CD1c-positive myeloid dendritic cell (primary cell): Measurements from ENCODE around the gene RAD51AP1.
"Not testable (repeated sequence)": the region's sequence is repeated elsewhere in the genome, so short reads cannot be mapped to it uniquely, and the experiment has no call there.

ENCODE experiments used
- DNase-seq: peaks from one replicate; pipeline ENCODE4 v3.0.0-alpha.2; 2016; ENCODE audit errors: extremely low spot score

Gene RAD51AP1, protein sequence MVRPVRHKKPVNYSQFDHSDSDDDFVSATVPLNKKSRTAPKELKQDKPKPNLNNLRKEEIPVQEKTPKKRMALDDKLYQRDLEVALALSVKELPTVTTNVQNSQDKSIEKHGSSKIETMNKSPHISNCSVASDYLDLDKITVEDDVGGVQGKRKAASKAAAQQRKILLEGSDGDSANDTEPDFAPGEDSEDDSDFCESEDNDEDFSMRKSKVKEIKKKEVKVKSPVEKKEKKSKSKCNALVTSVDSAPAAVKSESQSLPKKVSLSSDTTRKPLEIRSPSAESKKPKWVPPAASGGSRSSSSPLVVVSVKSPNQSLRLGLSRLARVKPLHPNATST

DNA sequence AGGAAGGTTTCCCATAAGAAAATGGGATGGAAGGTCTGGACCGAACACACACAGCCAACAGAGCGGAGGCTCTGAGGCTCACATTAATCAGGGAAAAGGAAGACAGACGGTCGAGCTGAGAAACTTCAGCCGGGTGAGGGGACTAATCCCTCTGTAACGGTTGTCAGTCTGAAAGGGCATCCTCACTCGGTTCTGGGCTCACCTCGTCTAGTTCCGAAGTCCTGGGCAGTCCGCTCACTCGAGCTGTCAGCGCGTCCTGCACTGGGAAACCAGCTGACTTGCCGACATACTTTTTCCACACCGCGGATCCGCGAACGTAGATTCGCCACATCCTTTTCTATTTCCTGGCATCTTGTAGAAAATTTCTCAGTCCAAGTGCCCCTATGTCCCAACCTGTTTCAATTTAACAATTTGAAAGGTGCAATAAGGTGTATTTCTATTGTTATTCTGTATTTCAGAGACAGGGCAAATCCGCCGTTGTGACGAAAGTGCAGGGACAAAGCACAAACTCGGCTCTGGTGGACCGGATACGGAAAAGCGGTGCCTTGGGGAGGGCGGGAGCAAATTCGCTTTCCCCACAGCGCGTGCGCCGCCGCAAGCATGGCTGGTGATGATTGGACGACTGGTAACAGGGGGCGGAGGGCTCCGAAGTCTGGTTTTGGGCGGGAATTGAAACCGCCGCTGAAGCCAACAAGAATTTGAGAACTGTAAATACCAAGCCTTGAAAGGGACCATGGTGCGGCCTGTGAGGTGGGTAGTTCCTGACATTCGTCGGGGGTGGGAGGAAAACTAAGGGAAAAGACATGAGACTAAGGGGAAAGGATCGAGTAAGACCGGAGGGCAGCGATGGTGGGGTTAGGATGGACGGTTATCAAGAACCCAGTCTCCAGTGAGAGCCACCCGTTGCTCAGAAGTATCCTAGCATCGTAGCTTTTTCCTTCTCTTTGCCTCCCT, at the start of gene RAD51AP1:
Gene RAD51AP1, plus strand, starts transcription at position 684 of the 954 bp plus-strand sequence. Its CDS starts 50 bp downstream, at position 734.
- peak; percentile 98 for DNase-seq

DNA sequence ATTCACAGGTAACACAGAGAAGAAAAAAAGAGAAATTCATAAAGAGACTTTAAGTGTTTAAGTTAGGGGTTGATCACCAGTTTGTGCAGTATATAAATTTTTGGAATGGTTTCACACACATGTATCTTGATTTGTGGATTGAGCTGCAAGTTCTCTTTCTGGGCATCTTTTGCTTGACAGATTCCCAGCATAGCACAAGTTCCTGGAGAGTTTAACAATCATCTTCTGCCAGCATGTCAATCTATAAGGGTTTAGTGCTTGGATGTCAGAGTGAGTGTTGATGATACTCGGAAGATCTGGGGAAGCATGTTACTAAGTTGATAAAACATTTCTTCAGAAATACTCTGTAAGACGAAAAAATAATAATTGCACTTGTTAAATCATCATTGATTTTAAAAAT, 49.1 kb upstream of the RAD51AP1 start:
- no peak for DNase-seq

DNA sequence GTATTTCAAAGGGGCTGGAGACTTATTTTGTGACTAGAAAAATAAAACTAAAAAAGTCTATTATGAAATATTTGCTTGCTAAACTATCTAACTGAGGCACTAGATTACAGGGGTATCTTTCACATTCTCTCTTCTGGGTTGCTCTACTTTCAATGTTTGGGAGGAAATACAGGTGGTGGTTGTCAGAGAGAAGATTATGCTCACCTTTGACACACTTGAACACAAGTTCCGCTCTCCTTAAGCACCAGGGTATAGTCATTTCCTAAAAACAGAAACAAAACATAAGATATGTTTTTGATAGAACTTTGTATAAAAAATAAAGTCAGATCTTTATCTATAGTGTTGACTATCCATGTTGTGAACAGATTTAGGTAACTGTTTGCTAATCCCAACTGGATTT, 47.7 kb upstream of the RAD51AP1 start:
- no peak for DNase-seq

DNA sequence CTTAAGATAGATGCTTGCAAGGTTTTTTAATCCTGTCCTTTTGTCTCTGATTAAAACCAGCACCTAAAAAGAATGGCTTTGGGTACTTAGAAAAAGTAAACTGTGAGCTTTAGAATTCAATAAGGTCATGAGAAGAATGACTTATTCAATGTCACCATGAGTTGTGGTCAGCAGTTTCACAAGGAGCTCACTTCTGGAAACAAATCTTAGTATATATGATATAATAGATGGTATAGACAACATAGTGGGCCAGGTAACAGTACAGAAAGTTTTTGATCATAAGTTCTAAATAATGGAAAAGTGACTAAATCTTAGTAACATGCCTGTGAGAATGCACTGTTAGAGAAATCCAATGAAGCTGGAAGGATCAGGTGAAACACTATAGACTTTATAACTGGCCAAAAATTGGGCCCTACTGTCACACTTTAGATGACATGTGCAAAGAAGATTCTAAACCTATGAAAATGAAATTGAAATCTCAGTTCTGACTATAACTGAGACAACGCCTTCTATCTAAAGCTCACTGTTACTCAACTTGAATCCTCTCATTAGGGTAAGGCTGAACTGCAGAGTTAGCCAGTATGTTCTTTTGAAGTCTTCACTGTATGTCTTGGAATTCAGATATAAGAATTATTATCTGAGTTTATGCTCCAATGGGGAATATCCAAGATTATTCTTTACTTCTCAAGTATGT, 42.4 kb upstream of the RAD51AP1 start:
- DNase-seq = no peak

DNA sequence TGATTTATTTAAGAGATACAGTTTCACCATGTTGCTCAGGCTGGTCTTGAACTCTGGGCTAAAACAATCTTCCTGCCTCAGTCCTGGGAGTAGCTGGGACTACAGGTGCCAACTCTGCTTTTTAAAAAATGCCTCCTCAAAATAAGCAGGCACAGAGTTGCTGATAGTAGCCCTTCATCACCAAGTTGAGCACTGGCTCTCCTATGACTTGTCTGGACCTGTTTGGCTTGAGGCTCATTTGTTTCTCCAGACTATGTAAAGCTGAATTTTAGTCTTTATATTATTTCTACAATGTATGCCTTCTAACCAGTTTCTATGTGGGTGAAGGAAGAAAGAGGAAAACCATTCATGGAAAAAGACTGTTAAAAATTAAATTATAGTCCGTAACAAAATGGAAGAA, 39.5 kb upstream of the RAD51AP1 start:
- DNase-seq = no peak

DNA sequence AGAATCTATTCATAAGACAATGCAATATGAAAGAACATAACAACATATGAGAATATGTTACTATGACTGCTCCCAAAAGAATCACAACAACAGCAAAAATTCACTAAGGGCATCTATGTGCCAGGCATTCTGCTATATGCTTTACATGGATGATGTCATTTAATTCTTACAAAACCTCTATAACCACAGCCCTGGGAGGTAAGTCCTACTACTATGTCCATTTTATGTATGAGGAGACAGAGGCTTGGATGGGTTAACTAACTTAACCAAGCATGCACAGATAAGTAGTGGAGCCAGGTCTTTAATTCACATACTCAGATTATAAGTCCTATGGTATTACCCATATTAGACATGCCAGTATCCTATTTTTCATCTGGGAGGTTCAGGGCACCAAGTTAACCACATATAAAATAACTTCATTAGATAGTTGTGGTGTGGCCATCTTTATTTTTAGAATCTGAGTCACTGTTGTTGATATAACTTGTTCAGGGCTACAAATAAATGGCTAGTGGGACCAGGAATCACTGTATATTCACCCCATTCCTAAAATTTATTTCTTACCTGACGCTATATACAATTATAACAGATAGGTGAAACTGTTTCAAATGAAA, 33.2 kb upstream of the RAD51AP1 start:
- no peak for DNase-seq

DNA sequence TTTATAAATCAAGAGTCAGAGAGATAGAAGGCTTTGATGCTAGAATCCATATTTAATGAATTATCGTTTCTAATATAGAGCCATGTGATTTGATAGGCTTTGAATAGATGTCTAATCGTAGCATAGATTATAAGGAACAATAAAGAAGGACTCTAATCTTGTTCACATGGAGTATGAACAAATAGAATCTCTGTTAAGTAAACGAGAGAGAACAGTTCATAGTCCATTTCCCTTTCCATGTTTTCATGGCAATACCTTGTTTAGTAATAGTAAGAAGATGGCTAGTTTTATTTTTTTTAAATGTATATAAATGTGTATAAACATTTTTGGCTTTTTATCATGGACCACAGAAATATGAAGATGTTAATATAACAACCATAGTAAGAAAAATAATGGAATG, 32.3 kb upstream of the RAD51AP1 start:
- no peak for DNase-seq

DNA sequence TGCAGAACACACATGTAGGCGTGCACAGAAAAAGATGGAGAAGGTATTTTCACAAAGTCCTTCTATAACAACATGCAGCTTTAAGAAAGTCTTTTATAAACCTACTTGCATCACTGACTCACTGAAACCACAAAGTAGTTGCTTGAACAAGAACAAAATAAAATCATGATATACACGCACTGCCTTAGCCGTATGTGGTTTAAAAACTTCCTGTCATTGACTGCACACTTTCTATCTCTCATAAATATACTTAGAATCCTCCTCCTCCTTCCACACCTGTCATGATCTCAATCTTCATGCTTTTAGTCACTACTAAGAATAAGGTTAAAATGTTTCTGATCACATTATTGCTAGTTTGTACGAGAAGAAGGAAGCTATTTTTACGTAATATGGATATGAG, 31.8 kb upstream of the RAD51AP1 start:
- DNase-seq = no peak

DNA sequence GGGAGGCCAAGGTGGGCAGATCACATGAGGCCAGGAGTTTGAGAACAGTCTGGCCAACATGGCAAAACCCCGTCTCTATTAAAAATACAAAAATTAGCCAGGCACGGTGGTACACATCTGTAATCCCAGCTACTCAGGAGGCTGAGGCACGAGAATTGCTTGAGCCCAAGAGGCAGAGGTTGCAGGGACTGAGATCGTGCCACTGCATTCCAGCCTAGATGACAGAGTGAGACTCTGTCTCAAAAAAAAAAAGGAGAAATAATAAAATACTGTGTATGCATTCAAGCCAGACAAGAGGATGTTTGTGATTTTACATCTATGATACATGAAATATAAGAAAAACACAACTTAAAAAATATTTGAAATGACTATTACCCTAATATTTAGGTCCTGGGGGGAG, 30.2 kb upstream of the RAD51AP1 start:
- DNase-seq = not testable (repeated sequence)

DNA sequence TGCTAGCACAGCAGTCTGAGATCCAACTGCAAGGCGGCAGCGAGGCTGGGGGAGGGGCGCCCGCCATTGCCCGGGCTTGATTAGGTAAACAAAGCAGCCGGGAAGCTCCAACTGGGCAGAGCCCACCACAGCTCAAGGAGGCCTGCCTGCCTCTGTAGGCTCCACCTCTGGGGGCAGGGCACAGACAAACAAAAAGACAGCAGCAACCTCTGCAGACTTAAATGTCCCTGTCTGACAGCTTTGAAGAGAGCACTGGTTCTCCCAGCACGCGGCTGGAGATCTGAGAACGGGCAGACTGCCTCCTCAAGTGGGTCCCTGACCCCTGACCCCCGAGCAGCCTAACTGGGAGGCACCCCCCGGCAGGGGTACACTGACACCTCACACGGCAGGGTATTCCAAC, 29.4 kb upstream of the RAD51AP1 start:
- not testable (repeated sequence) for DNase-seq

DNA sequence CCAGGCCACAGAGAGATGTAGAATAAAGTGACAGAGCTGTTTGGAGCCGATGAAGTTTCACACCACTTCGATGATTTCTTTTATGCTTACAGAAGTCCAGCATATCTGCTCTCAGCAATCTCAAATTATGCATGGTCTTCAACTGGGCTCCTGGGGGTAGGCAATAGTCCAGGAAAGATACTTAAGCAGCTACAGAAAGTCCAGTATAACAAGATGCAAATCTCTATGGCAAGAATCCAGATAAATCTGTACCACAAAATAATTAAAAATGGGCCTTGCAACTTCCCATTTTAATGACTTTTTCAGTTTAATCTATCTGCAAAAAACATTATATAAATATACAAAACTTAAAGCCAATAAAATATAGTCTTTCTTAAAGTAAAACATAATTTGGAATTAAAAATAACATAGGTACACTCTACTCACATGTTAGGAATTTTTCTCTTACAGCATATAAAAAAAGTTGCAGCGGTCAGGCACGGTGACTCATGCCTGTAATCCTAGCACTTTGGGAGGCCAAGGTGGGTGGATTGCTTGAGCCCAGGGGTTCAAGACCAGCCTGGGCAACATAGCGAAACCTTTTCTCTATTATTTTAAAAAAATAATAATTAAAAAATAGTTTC, 20.5 kb upstream of the RAD51AP1 start:
- DNase-seq = no peak

DNA sequence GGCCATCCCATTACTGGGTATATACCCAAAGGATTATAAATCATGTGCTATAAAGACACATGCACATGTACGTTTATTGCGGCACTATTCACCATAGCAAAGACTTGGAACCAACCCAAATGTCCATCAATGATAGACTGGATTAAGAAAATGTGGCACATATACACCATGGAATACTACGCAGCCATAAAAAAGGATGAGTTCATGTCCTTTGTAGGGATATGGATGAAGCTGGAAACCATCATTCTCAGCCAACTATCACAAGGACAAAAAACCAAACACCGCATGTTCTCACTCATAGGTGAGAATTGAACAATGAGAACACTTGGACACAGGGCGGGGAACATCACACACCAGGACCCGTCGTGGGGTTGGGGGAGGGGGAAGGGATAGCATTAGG, 15.2 kb upstream of the RAD51AP1 start:
- not testable (repeated sequence) for DNase-seq

DNA sequence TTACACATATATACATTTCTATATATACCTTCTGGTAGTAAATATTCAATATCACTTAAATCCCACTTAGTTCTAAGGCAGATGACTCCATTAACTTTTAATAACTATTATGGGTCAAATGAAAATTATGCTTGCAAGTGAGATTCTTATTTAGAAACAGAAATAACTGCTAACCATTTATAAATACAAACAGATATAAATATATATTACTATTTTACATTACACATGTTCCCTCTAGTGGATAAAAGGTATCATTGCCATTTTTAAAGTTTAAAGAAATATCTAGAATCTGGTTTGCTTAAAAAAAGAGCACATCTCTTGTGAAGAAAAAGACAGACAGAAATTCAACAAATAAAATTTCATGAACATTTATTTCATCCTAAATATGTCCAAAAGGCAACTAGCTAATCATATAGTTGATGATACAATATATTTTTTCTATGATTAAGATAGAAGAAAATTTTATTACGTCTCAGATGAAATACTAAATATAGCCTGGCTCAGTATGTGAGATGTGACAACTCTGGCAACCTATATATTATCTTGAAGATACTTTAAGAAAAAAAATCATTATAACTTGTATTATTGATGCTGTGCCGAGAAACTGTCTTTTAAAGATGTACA, 11.7 kb upstream of the RAD51AP1 start:
- peak; percentile 56 for DNase-seq

DNA sequence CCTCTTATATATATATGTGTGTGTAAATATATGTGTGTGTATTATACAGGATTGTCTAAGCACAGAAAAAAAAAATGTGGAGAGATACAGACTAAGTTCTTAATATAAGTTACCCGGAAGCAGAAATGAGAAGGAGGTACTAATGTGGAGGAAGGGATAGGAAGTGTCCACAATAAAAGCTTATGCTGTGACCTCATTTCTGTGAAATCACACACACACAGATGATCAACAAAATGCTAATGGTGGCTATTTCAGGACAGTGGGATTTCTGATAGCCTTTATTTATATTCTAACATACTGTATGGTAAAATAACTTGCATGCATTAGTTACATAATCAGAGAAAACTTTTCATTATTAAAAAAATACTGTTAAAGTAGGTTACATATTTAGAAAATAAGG, 8.5 kb upstream of the RAD51AP1 start:
- no peak for DNase-seq

DNA sequence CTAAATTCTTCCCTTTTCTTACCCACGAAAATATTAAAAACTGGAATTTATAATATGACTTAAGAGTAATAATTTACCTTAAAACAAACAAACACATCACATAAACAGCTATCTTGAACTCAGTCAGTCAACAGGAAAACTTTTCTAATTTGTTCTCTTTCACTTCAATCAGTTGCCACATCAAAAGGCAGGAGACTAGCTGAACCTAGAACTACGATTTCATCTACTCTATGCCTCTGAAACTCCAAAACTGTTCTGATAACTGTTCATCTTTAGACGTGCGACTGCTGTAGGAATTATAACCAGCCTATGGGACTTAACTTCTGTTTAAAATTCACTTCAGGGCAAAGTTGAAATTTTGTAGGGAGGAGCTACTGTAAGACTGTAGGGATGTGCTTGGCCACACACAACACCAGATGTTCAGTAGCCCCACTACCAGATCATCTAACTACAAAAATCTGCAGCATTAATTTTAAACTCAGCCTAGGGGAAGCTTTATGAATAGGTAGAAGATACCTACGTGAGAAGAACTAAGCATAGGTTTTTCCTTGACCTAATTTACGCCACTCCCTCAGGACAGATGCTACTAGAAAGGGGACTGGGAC, 7.6 kb upstream of the RAD51AP1 start:
- no peak for DNase-seq

DNA sequence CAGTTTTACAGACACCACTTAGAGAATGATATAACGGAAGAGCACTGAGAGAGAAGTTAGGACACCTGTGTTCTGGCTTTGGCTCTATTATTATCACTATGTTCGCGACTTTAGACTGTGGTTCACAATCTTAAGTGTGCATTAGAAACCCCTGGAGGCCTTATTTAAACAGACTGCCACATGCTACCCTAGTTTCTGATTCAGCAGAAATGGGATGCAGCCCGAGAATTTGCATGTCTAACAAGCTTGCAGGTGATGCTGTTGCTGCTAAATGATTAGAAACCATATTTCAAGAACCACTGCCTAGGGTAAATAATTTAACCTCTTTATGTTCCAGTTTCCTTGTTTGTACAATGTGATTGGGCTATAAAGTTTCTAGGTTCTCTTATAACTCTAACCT, 3.6 kb upstream of the RAD51AP1 start:
- DNase-seq = no peak

DNA sequence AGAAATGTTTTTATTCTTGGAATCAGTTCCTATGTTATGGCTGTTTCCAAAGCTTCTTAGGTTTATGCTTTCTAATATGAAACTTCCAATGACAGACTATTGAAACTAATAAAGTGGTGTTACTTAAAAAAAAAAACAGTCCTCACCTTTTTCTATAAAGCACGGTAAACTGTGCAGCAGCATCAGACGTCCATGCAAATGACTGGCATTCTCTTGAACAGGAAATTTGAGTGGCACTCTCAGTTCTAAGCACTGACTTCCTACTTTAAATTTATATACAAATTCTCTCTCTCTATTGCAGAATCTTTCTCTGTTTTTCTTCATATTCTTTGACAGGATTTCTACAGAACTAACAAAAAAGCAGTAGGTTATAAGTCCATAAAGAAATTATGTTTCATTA, 2.8 kb upstream of the RAD51AP1 start:
- no peak for DNase-seq

DNA sequence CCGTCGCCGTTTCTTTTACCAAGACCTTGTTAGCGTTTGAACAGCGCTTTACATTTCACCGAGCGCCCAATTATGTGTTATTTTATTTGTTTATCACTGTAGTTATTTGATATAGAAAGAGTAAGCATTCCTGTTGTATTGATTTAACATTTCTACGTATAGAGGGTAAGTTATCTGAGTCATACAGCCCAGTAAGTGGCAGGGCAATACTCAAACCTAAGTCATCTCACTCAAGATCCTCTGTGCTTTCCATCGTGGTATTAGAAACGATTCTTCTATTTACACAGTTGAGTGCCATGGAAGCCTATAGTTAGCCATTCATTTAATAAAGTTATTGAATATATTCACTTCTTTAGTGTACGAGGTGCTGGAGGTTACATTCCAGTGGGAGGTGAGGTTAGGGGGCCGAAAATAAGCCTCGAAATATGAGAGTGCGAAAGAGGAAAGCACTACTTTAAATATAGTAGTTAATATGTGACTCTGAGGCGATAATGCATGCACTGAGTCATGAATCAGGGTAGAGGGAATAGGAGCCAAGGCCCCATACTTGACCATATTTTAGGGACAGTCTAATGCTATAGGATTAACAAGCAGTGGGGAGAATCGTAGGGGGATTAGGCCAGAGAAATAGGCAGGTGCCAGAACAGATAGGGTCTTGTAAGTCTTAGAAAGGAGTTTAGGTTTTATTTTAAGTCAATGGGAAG, 629 bp downstream of the RAD51AP1 start:
- DNase-seq = no peak

DNA sequence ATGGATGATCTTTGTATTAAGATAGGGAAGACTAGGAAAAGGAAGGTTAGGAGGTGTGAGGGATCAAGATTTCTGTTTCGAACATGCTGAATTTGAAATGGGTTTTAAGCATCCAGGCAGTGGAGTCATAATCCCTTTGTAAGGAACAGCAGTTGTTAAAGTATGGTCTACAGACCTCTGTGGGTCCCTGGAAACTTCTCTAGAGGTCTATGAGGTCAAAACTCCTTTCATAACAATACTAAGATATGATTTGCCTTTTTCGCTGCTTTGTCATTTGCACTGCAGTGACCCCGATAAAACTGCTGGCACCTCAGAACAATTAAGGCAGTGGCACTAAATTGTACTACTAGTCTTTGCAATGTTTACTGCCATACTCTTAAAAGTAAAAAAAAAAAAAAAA, 1.5 kb downstream of the RAD51AP1 start:
- DNase-seq = no peak

DNA sequence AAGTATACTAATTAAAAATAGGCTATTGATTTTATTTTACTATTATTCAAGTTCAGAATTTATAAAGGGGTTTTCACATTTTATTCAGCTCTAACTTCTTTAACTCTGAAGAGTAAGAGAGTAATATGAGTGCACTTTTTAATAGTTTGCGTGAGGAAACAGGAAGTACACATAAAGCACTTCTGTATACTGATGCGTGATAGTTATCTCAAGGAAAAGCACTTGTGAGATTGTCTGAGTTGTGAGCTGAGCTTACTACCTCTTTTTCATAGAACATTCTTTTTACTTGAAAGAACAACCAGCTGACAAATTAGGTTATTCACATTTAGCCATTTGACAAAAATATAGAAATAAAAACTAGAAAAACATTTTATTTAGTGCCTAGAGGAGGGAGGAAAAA, 1.9 kb downstream of the RAD51AP1 start:
- DNase-seq = peak; percentile 22
